Naive thymus-derived CD8-positive, alpha-beta T cell (primary cell): Measurements from ENCODE around the gene SPO11. TPM values are rescaled to one million over a fixed set of nuclear protein-coding genes. Genes with fewer than 3 reads are reported as not detected.
A peak's percentile ranks its signal among the peaks of the same experiment; 100 is the strongest.

Experiments
- ATAC-seq, 2 donors: fragments of 150-1000 bp; cut with Tn5 transposase in 1 of 2; sonication (Bioruptor Pico), chemical (Tn5 transposase) in 1 of 2; 1 replicate in 1 of 2; 2 replicates in 1 of 2; pipeline ENCODE4 v1.10.0; 2021; ENCODE audit warnings: mild to moderate bottlenecking in 2 of 2, moderate library complexity in 2 of 2
- POLR2A ChIA-PET: fragments of 350-600 bp; sonication (Branson Sonifier 250); formaldehyde crosslinking; loops from one replicate; lab custom pipeline; 2021; ENCODE audit warnings: antibody characterized with exemption; lab: Charles Lee
- DNase-seq, 10 donors: peaks; one replicate each; pipeline versions ENCODE4 v3.0.0 to v3.0.0-alpha.2; 2020 to 2022
- H3K27ac Mint-ChIP-seq, 10 donors: one replicate each; pipeline ENCODE4 v1.8.0; 2020 to 2022; ENCODE audit warnings: mild to moderate bottlenecking in 10 of 10, mixed read lengths in 10 of 10, moderate library complexity in 4 of 10, inconsistent platforms in 1 of 10
- H3K27me3 Mint-ChIP-seq, 5 donors: one replicate each; pipeline ENCODE4 v1.8.0; 2021 to 2022; ENCODE audit warnings: mixed read lengths in 5 of 5
- H3K36me3 Mint-ChIP-seq, 3 donors: one replicate each; pipeline ENCODE4 v1.8.0; 2020 to 2022; ENCODE audit warnings: mixed read lengths in 3 of 3, mild to moderate bottlenecking in 2 of 3, inconsistent platforms in 1 of 3
- H3K4me1 Mint-ChIP-seq, 4 donors: one replicate each; pipeline ENCODE4 v1.8.0; 2021 to 2022; ENCODE audit warnings: mixed read lengths in 4 of 4
- H3K4me3 Mint-ChIP-seq, 10 donors: one replicate each; pipeline ENCODE4 v1.8.0; 2020 to 2022; ENCODE audit warnings: mild to moderate bottlenecking in 10 of 10, mixed read lengths in 10 of 10, moderate library complexity in 6 of 10, inconsistent platforms in 1 of 10
- H3K9me3 Mint-ChIP-seq, 9 donors: one replicate each; pipeline ENCODE4 v1.8.0; 2020 to 2022; ENCODE audit warnings: mixed read lengths in 9 of 9, mild to moderate bottlenecking in 3 of 9, inconsistent platforms in 1 of 9, moderate library complexity in 1 of 9
- polyA plus RNA-seq, 3 donors: library from polyadenylated mRNA; unstranded; fragments of 300-500 nt; fragmentation: Illumina TruSeq; gene quantifications; one replicate each; pipeline ENCODE4 v1.2.3, GENCODE V29; 2021
- total RNA-seq, 8 experiments: library from RNA in 2 of 8; stranded (reverse) in 2 of 8; gene quantifications; one replicate each; pipeline ENCODE4 v1.2.3 and lab custom pipeline; 2021 to 2026

The SPO11 gene, protein sequence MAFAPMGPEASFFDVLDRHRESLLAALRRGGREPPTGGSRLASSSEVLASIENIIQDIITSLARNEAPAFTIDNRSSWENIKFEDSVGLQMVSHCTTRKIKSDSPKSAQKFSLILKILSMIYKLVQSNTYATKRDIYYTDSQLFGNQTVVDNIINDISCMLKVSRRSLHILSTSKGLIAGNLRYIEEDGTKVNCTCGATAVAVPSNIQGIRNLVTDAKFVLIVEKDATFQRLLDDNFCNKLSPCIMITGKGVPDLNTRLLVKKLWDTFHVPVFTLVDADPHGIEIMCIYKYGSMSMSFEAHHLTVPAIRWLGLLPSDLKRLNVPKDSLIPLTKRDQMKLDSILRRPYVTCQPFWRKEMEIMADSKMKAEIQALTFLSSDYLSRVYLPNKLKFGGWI
- total RNA-seq (not detected), polyA plus RNA-seq (not detected), total RNA-seq (lab: John Stamatoyannopoulos, UW) (0 reads per million in 6 experiments)

- DNase-seq, result no peak
- no peak for ATAC-seq
- H3K4me1 Mint-ChIP-seq, result peaks cover 0 to 1% (median 0%) of the 10 kb centered on the region in 4 donors
- POLR2A ChIA-PET, result no interaction called here
- H3K4me3 Mint-ChIP-seq, result no peak within 1 kb of the TSS
- peaks cover 0 to 5% (median 0%) of the 10 kb centered on the region in 9 donors for H3K9me3 Mint-ChIP-seq
- no peak within 1 kb of the TSS for H3K27ac Mint-ChIP-seq
- H3K27me3 Mint-ChIP-seq, result peaks cover 10 to 37% (median 24%) of the 10 kb centered on the region in 5 donors
- H3K36me3 Mint-ChIP-seq, result peaks cover 0 to 3% (median 0%) of the 10 kb centered on the region in 3 donors
These were observed at the start of gene SPO11 for GRCh38 chr20:57329608-57330221. Gene SPO11 (plus strand): TSS chr20:57329803. CDS start chr20:57329868, 65 bp downstream.

GRCh38 chr20:57280221-57280620, 49.4 kb upstream of the SPO11 start:
- POLR2A ChIA-PET, result no interaction called here
- Mint-ChIP-seq H3K36me3 (no peaks in the 10 kb centered on the region), H3K27ac (no peak overlapping the region), H3K27me3 (peaks cover 11 to 70% (median 37%) of the 10 kb centered on the region in 5 donors), H3K4me3 (no peak overlapping the region), H3K4me1 (peaks cover 0 to 2% (median 0%) of the 10 kb centered on the region in 4 donors), H3K9me3 (no peaks in the 10 kb centered on the region)
- ATAC-seq, result no peak
- DNase-seq, result no peak

DNA sequence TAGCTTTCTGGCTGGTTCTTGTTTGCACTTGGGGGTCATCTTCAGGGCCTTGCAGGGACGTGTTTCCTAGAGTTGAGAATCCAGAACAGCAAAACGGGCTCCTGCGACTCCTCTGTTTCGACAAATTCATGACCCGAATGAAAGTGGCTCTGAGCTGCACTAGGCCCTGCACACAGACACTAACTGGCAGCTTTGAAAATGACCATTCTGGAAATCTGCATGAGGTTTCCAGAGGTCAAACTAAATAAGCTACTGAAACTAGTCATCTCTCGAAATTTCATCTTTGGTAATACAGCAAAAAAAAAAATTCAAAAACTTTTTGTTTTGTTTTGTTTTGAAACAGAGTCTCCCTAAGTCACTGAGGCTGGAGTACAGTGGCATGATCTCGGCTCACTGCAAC, 47.7 kb upstream of the SPO11 start:
- Mint-ChIP-seq H3K4me1 (peaks cover 0 to 2% (median 0%) of the 10 kb centered on the region in 4 donors), H3K27ac (no peak overlapping the region), H3K36me3 (no peaks in the 10 kb centered on the region), H3K4me3 (no peak overlapping the region), H3K27me3 (peaks cover 14 to 65% (median 34%) of the 10 kb centered on the region in 5 donors), H3K9me3 (no peaks in the 10 kb centered on the region)
- DNase-seq (no peak), ATAC-seq (no peak)
- POLR2A ChIA-PET, result no interaction called here

GRCh38 chr20:57282670-57283361, 46.8 kb upstream of the SPO11 start:
- POLR2A ChIA-PET, result no interaction called here
- Mint-ChIP-seq H3K4me1 (no peaks in the 10 kb centered on the region), H3K27me3 (peaks cover 21 to 66% (median 40%) of the 10 kb centered on the region in 5 donors), H3K27ac (no peak overlapping the region), H3K4me3 (no peak overlapping the region), H3K36me3 (no peaks in the 10 kb centered on the region), H3K9me3 (no peaks in the 10 kb centered on the region)
- ATAC-seq, result no peak
- no peak for DNase-seq

DNA sequence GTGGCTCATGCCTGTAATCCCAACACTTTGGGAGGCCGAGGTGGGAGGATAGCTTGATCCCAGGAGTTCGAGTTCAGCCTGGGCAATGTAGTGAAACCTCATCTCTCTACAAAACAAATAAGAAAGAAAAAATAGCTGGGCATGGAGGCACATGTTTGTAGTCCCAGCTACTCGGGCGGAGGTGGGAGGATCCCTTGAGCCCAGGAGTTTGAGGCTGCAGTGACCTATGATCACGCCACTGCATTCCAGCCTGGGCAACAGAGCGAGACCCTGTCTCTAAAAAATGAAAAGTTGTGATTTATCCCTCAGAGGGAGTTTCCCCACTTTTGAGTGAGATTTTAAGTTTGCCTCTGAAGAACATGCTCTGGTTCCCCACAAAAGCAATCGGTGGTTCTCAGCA, 45.7 kb upstream of the SPO11 start:
- H3K9me3 Mint-ChIP-seq, result no peaks in the 10 kb centered on the region
- no peak for DNase-seq
- POLR2A ChIA-PET, result no interaction called here
- H3K36me3 Mint-ChIP-seq, result no peaks in the 10 kb centered on the region
- H3K27ac Mint-ChIP-seq, result peak overlapping the region in 1 of 10 donors; percentile 24
- peaks cover 27 to 73% (median 45%) of the 10 kb centered on the region in 5 donors for H3K27me3 Mint-ChIP-seq
- no peak overlapping the region for H3K4me3 Mint-ChIP-seq
- no peak for ATAC-seq
- peaks cover 0 to under 1% (median 0%) of the 10 kb centered on the region in 4 donors for H3K4me1 Mint-ChIP-seq

GRCh38 chr20:57287007-57287880, 42.4 kb upstream of the SPO11 start:
- H3K27ac Mint-ChIP-seq, result no peak overlapping the region
- ATAC-seq (no peak), DNase-seq (no peak)
- H3K4me1 Mint-ChIP-seq, result peaks cover 0 to 2% (median under 1%) of the 10 kb centered on the region in 4 donors
- H3K9me3 Mint-ChIP-seq, result no peaks in the 10 kb centered on the region
- POLR2A ChIA-PET, result no interaction called here
- no peaks in the 10 kb centered on the region for H3K36me3 Mint-ChIP-seq
- H3K27me3 Mint-ChIP-seq, result peaks cover 32 to 80% (median 59%) of the 10 kb centered on the region in 5 donors
- H3K4me3 Mint-ChIP-seq, result no peak overlapping the region

GRCh38 chr20:57287901-57288300, 41.7 kb upstream of the SPO11 start:
- Mint-ChIP-seq H3K27ac (no peak overlapping the region), H3K4me3 (no peak overlapping the region), H3K27me3 (peaks cover 30 to 80% (median 55%) of the 10 kb centered on the region in 5 donors), H3K36me3 (no peaks in the 10 kb centered on the region), H3K4me1 (peaks cover 0 to 2% (median under 1%) of the 10 kb centered on the region in 4 donors), H3K9me3 (no peaks in the 10 kb centered on the region)
- POLR2A ChIA-PET, result no interaction called here
- DNase-seq (no peak), ATAC-seq (no peak)

GRCh38 chr20:57288651-57289277, 40.8 kb upstream of the SPO11 start:
- DNase-seq (no peak), ATAC-seq (no peak)
- H3K36me3 Mint-ChIP-seq, result no peaks in the 10 kb centered on the region
- peaks cover 32 to 80% (median 54%) of the 10 kb centered on the region in 5 donors for H3K27me3 Mint-ChIP-seq
- no peak overlapping the region for H3K27ac Mint-ChIP-seq
- H3K9me3 Mint-ChIP-seq, result no peaks in the 10 kb centered on the region
- POLR2A ChIA-PET, result no interaction called here
- peaks cover 0 to 2% (median under 1%) of the 10 kb centered on the region in 4 donors for H3K4me1 Mint-ChIP-seq
- H3K4me3 Mint-ChIP-seq, result no peak overlapping the region

GRCh38 chr20:57289391-57290177, 40.0 kb upstream of the SPO11 start:
- POLR2A ChIA-PET, result no interaction called here
- ATAC-seq (no peak), DNase-seq (no peak)
- Mint-ChIP-seq H3K27ac (no peak overlapping the region), H3K36me3 (no peaks in the 10 kb centered on the region), H3K4me1 (peaks cover 0 to 2% (median under 1%) of the 10 kb centered on the region in 4 donors), H3K27me3 (peaks cover 31 to 76% (median 48%) of the 10 kb centered on the region in 5 donors), H3K9me3 (no peaks in the 10 kb centered on the region), H3K4me3 (no peak overlapping the region)

DNA sequence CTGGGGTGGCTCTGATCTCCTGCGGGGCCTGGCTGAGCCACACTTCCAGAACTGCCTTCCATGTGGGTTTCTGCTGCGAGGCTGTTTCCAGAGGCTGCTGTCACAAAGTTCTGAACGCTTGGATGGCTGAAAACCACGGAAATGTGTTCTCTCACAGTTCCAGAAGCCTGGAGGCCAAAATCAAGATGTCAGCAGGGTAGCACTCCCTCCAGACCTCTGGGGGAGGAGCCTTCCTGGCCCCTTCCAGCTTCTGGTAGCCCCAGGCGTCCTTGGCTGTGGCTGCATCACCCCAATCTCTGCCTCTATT, 39.5 kb upstream of the SPO11 start:
- no peak for DNase-seq
- no peaks in the 10 kb centered on the region for H3K9me3 Mint-ChIP-seq
- ATAC-seq, result no peak
- H3K27ac Mint-ChIP-seq, result no peak overlapping the region
- no peaks in the 10 kb centered on the region for H3K36me3 Mint-ChIP-seq
- peaks cover 0 to 2% (median under 1%) of the 10 kb centered on the region in 4 donors for H3K4me1 Mint-ChIP-seq
- H3K27me3 Mint-ChIP-seq, result peaks cover 31 to 76% (median 48%) of the 10 kb centered on the region in 5 donors
- POLR2A ChIA-PET, result no interaction called here
- H3K4me3 Mint-ChIP-seq, result no peak overlapping the region

DNA sequence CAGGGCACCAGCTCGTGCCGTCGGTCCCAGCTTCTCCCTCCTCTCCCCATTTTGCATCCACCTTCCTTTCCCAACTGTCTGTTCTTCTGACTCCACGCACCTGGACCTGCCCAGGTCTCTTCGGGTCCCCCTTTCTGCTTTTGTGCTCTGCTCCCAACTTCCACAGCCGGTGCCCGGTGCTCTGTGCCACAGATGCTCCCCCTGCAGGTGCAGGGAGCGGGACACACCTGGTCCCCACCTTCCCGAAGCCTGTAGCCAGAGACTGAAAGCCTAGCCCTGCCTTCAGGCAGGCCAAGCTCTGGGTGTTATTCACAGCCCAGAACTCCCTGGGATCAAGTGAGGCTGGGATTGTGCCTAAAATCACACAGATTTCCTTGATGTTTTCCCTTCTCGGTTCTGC, 38.6 kb upstream of the SPO11 start:
- POLR2A ChIA-PET, result no interaction called here
- Mint-ChIP-seq H3K27me3 (peaks cover 31 to 73% (median 47%) of the 10 kb centered on the region in 5 donors), H3K27ac (no peak overlapping the region), H3K9me3 (no peaks in the 10 kb centered on the region), H3K36me3 (no peaks in the 10 kb centered on the region), H3K4me1 (peaks cover 0 to 2% (median under 1%) of the 10 kb centered on the region in 4 donors), H3K4me3 (no peak overlapping the region)
- DNase-seq (no peak), ATAC-seq (no peak)
